Measurements from ENCODE around the gene CUL1. TPM values are rescaled to one million over a fixed set of nuclear protein-coding genes. Genes with fewer than 3 reads are reported as not detected.

The CUL1 gene
- total RNA-seq, 1 experiment from 2014 or later = 53.1 TPM

DNA sequence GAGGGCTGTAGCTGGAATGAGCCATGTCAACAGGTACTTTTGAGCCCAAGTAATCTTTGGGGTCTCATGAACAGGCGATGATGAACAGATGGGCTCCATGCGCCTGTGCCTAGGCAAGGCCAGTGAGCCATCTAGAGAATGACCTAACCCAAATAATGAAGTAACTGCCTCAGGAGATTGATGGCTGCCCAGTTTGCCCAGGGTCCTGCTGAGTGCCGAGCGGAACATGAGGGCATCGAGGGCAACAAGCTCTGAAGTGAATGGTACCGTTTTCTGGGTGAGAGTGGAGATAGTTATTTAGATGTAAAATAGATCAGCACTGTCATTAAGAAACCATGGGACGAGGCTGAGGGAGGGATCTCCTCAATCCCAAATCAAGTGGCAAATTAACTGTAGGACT is 107.5 kb downstream of the CUL1 start (continued):
- TF ChIP-seq ZFX (IDR thresholded peaks at IDR 0.05) = no peak
- no peak for TF ChIP-seq YY1 (IDR thresholded peaks at IDR 0.05; ENCODE audit: extremely low read depth, insufficient replicate concordance, low read depth, low read length)
- TF ChIP-seq SP1 (IDR thresholded peaks at IDR 0.05; ENCODE audit: low read depth) = no peak
- TF ChIP-seq, protein P1, sequence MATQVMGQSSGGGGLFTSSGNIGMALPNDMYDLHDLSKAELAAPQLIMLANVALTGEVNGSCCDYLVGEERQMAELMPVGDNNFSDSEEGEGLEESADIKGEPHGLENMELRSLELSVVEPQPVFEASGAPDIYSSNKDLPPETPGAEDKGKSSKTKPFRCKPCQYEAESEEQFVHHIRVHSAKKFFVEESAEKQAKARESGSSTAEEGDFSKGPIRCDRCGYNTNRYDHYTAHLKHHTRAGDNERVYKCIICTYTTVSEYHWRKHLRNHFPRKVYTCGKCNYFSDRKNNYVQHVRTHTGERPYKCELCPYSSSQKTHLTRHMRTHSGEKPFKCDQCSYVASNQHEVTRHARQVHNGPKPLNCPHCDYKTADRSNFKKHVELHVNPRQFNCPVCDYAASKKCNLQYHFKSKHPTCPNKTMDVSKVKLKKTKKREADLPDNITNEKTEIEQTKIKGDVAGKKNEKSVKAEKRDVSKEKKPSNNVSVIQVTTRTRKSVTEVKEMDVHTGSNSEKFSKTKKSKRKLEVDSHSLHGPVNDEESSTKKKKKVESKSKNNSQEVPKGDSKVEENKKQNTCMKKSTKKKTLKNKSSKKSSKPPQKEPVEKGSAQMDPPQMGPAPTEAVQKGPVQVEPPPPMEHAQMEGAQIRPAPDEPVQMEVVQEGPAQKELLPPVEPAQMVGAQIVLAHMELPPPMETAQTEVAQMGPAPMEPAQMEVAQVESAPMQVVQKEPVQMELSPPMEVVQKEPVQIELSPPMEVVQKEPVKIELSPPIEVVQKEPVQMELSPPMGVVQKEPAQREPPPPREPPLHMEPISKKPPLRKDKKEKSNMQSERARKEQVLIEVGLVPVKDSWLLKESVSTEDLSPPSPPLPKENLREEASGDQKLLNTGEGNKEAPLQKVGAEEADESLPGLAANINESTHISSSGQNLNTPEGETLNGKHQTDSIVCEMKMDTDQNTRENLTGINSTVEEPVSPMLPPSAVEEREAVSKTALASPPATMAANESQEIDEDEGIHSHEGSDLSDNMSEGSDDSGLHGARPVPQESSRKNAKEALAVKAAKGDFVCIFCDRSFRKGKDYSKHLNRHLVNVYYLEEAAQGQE (IDR thresholded peaks at IDR 0.05; ENCODE audit: low read depth) = no peak
- TF ChIP-seq POLR2AphosphoS5 (IDR thresholded peaks at IDR 0.05; ENCODE audit: low read depth, low read length) = no peak
- no peak for TF ChIP-seq EZH2 (IDR thresholded peaks at IDR 0.05)

DNA sequence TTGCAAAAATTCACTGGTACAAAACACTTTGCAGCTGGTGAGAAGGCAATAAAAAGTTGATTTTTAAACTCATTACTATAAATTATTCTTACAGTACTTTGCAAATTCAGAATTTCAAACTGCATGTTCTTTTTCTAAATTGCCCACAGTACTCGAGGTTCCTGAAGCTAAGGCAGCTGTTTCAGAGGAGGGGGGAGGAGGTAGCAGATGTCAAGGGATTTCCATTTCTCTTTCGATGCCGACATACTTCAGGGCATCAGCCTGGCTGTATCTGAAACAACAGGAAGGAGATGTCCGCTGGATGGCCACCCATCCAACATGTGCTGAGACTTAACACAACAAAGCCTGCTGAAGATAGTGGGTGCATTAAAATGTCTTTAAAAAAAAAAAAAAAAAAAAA is 108.7 kb downstream of the CUL1 start:
- H3K27me3 ChIP-seq (ENCODE audit: insufficient read depth, low read length) = no peaks in the 10 kb centered on the region
- no peak for TF ChIP-seq SIN3A (IDR thresholded peaks at IDR 0.05; ENCODE audit: low read depth)
- TF ChIP-seq, protein P2, sequence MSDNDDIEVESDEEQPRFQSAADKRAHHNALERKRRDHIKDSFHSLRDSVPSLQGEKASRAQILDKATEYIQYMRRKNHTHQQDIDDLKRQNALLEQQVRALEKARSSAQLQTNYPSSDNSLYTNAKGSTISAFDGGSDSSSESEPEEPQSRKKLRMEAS (IDR thresholded peaks at IDR 0.05) = no peak
- TF ChIP-seq ELF1 (IDR thresholded peaks at IDR 0.05; ENCODE audit: borderline replicate concordance, low read depth) = no peak
- TF ChIP-seq POLR2AphosphoS5 (IDR thresholded peaks at IDR 0.05; ENCODE audit: low read depth, low read length) = no peak
- TF ChIP-seq CEBPB (IDR thresholded peaks at IDR 0.05; ENCODE audit: low read depth) = no peak
- TF ChIP-seq RAD21 (IDR thresholded peaks at IDR 0.05; ENCODE audit: low read depth) = no peak
- TF ChIP-seq YY1 (IDR thresholded peaks at IDR 0.05; ENCODE audit: extremely low read depth, insufficient replicate concordance, low read depth, low read length) = no peak
- no peak for TF ChIP-seq EGR1 (IDR thresholded peaks at IDR 0.05; ENCODE audit: low read depth)
- H3K9me2 ChIP-seq (ENCODE audit: insufficient read depth) = no peaks in the 10 kb centered on the region
- peaks cover 27 to 49% of the 10 kb centered on the region in 2 experiments for H3K36me3 ChIP-seq (ENCODE audit: control insufficient read depth in 1 of 2, insufficient read depth in 2 of 2, low read length in 2 of 2)
- no peaks in the 10 kb centered on the region for H3K9me3 ChIP-seq (ENCODE audit: control insufficient read depth in 1 of 2, insufficient read depth in 1 of 2, low read depth in 1 of 2, low read length in 2 of 2)
- no peak overlapping the region for H3K27ac ChIP-seq (ENCODE audit: low read depth, low read length)
- ATAC-seq = no peak
- no peaks in the 10 kb centered on the region for H3K79me2 ChIP-seq (ENCODE audit: insufficient read depth, low read length)
- no peaks in the 10 kb centered on the region for H4K20me1 ChIP-seq (ENCODE audit: insufficient read depth)
- no peak overlapping the region for H3K4me2 ChIP-seq (ENCODE audit: low read length)
- ChIA-PET RAD21 (ENCODE audit: low non-redundant PET in 1 of 2, low total read pairs in 2 of 2, uncharacterized antibody in 2 of 2, unreplicated experiment in 2 of 2) (no interaction called here), POLR2A (no interaction called here), CTCF (no interaction called here)
- no peak overlapping the region for H2AFZ ChIP-seq (ENCODE audit: low read depth, low read length, poor library complexity, severe bottlenecking)
- H3K4me3 ChIP-seq (replicated peaks in 1 of 2; ENCODE audit: low read depth in 1 of 2, low read length in 2 of 2) = no peak overlapping the region
- H3K9ac ChIP-seq (ENCODE audit: low read length) = no peak overlapping the region
- H3K4me1 ChIP-seq (ENCODE audit: control insufficient read depth in 1 of 2, insufficient read depth in 2 of 2, low read length in 2 of 2) = no peaks in the 10 kb centered on the region
- no peak for DNase-seq (ENCODE audit: low read depth, low spot score)
- intact Hi-C loops (cut with micrococcal nuclease) = no loop called here
- no TSS peak for BruUV-seq (replicated peaks)

Measured in HCT116 (cell line).